ENCODE data around the gene GLTPD2. TPM values are rescaled to one million over a fixed set of nuclear protein-coding genes. Genes with fewer than 3 reads are reported as not detected.

Gene GLTPD2
- total RNA-seq, 2 experiments from 2014 or later = not detected

GRCh38 chr17:4838309-4838785 lies 49.6 kb downstream of the GLTPD2 start:
- Histone ChIP-seq H3K79me2 (ENCODE audit: insufficient read depth, low read depth, low read length) (peaks cover 37% of the 10 kb centered on the region), H3K9me3 (ENCODE audit: low read length) (no peaks in the 10 kb centered on the region), H4K20me1 (ENCODE audit: insufficient read depth, low read length) (no peaks in the 10 kb centered on the region), H3K27ac (ENCODE audit: low read depth, low read length, poor library complexity, severe bottlenecking) (no peak overlapping the region), H3K4me1 (ENCODE audit: insufficient read depth, low read length, poor library complexity, severe bottlenecking) (peaks cover 23% of the 10 kb centered on the region), H3K4me2 (ENCODE audit: low read length) (no peak overlapping the region), H3K9me2 (ENCODE audit: insufficient read depth, low read length) (no peaks in the 10 kb centered on the region), H3K36me3 (ENCODE audit: insufficient read depth, low read length) (peaks cover 31% of the 10 kb centered on the region), H2AFZ (ENCODE audit: low read length) (no peak overlapping the region), H3K4me3 (ENCODE audit: low read depth, low read length, poor library complexity, severe bottlenecking) (no peak overlapping the region)
- no peak for TF ChIP-seq CTCF (conservative IDR thresholded peaks at IDR 0.05; ENCODE audit: low read length)
- no peak for TF ChIP-seq EZH2phosphoT487 (IDR thresholded peaks at IDR 0.05; ENCODE audit: borderline replicate concordance, low read depth, low read length)
- ChIA-PET CTCF (ENCODE audit: unreplicated experiment) (interaction anchor here (0.5 kb wide), 1 partner anchor 43 kb away, joined by 3 read pairs; no protein-coding TSS in a partner anchor), POLR2A (no interaction called here)
- intact Hi-C loops (cut with micrococcal nuclease; ENCODE audit: unreplicated experiment) = no loop called here
- no peak for DNase-seq (ENCODE audit: low spot score)
- BruUV-seq (replicated peaks) = no TSS peak

- Histone ChIP-seq H3K9me3 (ENCODE audit: low read length) (no peaks in the 10 kb centered on the region), H3K36me3 (ENCODE audit: insufficient read depth, low read length) (peaks cover 39% of the 10 kb centered on the region), H3K27ac (ENCODE audit: low read depth, low read length, poor library complexity, severe bottlenecking) (no peak overlapping the region), H2AFZ (ENCODE audit: low read length) (no peak overlapping the region), H3K9me2 (ENCODE audit: insufficient read depth, low read length) (no peaks in the 10 kb centered on the region), H3K4me1 (ENCODE audit: insufficient read depth, low read length, poor library complexity, severe bottlenecking) (peaks cover 22% of the 10 kb centered on the region), H4K20me1 (ENCODE audit: insufficient read depth, low read length) (no peaks in the 10 kb centered on the region), H3K79me2 (ENCODE audit: insufficient read depth, low read depth, low read length) (peaks cover 31% of the 10 kb centered on the region), H3K4me2 (ENCODE audit: low read length) (no peak overlapping the region), H3K4me3 (ENCODE audit: low read depth, low read length, poor library complexity, severe bottlenecking) (no peak overlapping the region)
- ChIA-PET CTCF (ENCODE audit: unreplicated experiment) (no interaction called here), POLR2A (no interaction called here)
- no TSS peak for BruUV-seq (replicated peaks)
- no peak for TF ChIP-seq CTCF (conservative IDR thresholded peaks at IDR 0.05; ENCODE audit: low read length)
- no peak for TF ChIP-seq EZH2phosphoT487 (IDR thresholded peaks at IDR 0.05; ENCODE audit: borderline replicate concordance, low read depth, low read length)
- DNase-seq (ENCODE audit: low spot score) = no peak
- intact Hi-C loops (cut with micrococcal nuclease; ENCODE audit: unreplicated experiment) = no loop called here
These were observed 50.5 kb downstream of the GLTPD2 start for GRCh38 chr17:4839221-4839620.

Other genes starting within 250 kb of the GLTPD2 start
- 137 and 142 TPM in 2 replicates for gene MYBBP1A, start 233.6 kb upstream of the GLTPD2 start, total RNA-seq (2014; rRNA removed; shearing (Covaris generic))
- 106 and 131 TPM in 2 replicates for gene MYBBP1A, start 233.6 kb upstream of the GLTPD2 start, total RNA-seq (2022)
- gene GGT6, start 228.4 kb upstream of the GLTPD2 start, total RNA-seq (2014; rRNA removed; shearing (Covaris generic)) = not detected in 2 replicates
- not detected in 2 replicates for gene GGT6, start 228.4 kb upstream of the GLTPD2 start, total RNA-seq (2022)
- gene SMTNL2, start 204.4 kb upstream of the GLTPD2 start, total RNA-seq (2014; rRNA removed; shearing (Covaris generic)) = not detected in 2 replicates
- gene SMTNL2, start 204.4 kb upstream of the GLTPD2 start, total RNA-seq (2022) = not detected in 2 replicates
- gene ALOX15, start 147.3 kb upstream of the GLTPD2 start, total RNA-seq (2014; rRNA removed; shearing (Covaris generic)) = not detected in 2 replicates
- gene ALOX15, start 147.3 kb upstream of the GLTPD2 start, total RNA-seq (2022) = 1.8 TPM in 2 replicates
- gene PELP1, start 84.8 kb upstream of the GLTPD2 start, total RNA-seq (2014; rRNA removed; shearing (Covaris generic)) = 28.2 and 36.8 TPM in 2 replicates
- 104 and 113 TPM in 2 replicates for gene PELP1, start 84.8 kb upstream of the GLTPD2 start, total RNA-seq (2022)
- 49.8 and 56.7 TPM in 2 replicates for gene ARRB2, start 78.3 kb upstream of the GLTPD2 start, total RNA-seq (2014; rRNA removed; shearing (Covaris generic))
- 84.9 and 96.1 TPM in 2 replicates for gene ARRB2, start 78.3 kb upstream of the GLTPD2 start, total RNA-seq (2022)
- gene MED11, start 57.5 kb upstream of the GLTPD2 start, total RNA-seq (2014; rRNA removed; shearing (Covaris generic)) = 35.3 and 35.9 TPM in 2 replicates
- gene MED11, start 57.5 kb upstream of the GLTPD2 start, total RNA-seq (2022) = 19.0 and 19.2 TPM in 2 replicates
- not detected in 2 replicates for gene ZMYND15, start 49.1 kb upstream of the GLTPD2 start, total RNA-seq (2014; rRNA removed; shearing (Covaris generic))
- gene ZMYND15, start 49.1 kb upstream of the GLTPD2 start, total RNA-seq (2022) = not detected in 2 replicates
- not detected in 2 replicates for gene CXCL16, start 49.0 kb upstream of the GLTPD2 start, total RNA-seq (2014; rRNA removed; shearing (Covaris generic))
- not detected in 2 replicates for gene CXCL16, start 49.0 kb upstream of the GLTPD2 start, total RNA-seq (2022)
- not detected in 2 replicates for gene TM4SF5, start 17.1 kb upstream of the GLTPD2 start, total RNA-seq (2014; rRNA removed; shearing (Covaris generic))
- gene TM4SF5, start 17.1 kb upstream of the GLTPD2 start, total RNA-seq (2022) = not detected in 2 replicates
- gene VMO1, start 2.6 kb upstream of the GLTPD2 start, total RNA-seq (2014; rRNA removed; shearing (Covaris generic)) = not detected in 2 replicates
- gene VMO1, start 2.6 kb upstream of the GLTPD2 start, total RNA-seq (2022) = 0.55 TPM in 1 of 2 replicates, not detected in the other
- gene PSMB6, start 7.2 kb downstream of the GLTPD2 start, total RNA-seq (2014; rRNA removed; shearing (Covaris generic)) = 144 and 155 TPM in 2 replicates
- gene PSMB6, start 7.2 kb downstream of the GLTPD2 start, total RNA-seq (2022) = 111 and 137 TPM in 2 replicates
- gene PLD2, start 18.2 kb downstream of the GLTPD2 start, total RNA-seq (2014; rRNA removed; shearing (Covaris generic)) = 6.6 and 10.2 TPM in 2 replicates
- 13.5 and 18.7 TPM in 2 replicates for gene PLD2, start 18.2 kb downstream of the GLTPD2 start, total RNA-seq (2022)
- gene MINK1, start 44.4 kb downstream of the GLTPD2 start, total RNA-seq (2014; rRNA removed; shearing (Covaris generic)) = 38.3 and 40.6 TPM in 2 replicates
- 61.0 and 62.5 TPM in 2 replicates for gene MINK1, start 44.4 kb downstream of the GLTPD2 start, total RNA-seq (2022)
- 0.18 and 0.79 TPM in 2 replicates for gene C17orf107, start 110.6 kb downstream of the GLTPD2 start, total RNA-seq (2014; rRNA removed; shearing (Covaris generic))
- 0.76 and 1.1 TPM in 2 replicates for gene C17orf107, start 110.6 kb downstream of the GLTPD2 start, total RNA-seq (2022)
- gene CHRNE, start 114.1 kb downstream of the GLTPD2 start, total RNA-seq (2014; rRNA removed; shearing (Covaris generic)) = 0.32 and 0.59 TPM in 2 replicates
- 0.27 and 0.68 TPM in 2 replicates for gene CHRNE, start 114.1 kb downstream of the GLTPD2 start, total RNA-seq (2022)
- gene GP1BA, start 143.3 kb downstream of the GLTPD2 start, total RNA-seq (2014; rRNA removed; shearing (Covaris generic)) = not detected in 2 replicates
- gene GP1BA, start 143.3 kb downstream of the GLTPD2 start, total RNA-seq (2022) = not detected in 2 replicates
- 59.6 and 80.6 TPM in 2 replicates for gene SLC25A11, start 151.1 kb downstream of the GLTPD2 start, total RNA-seq (2014; rRNA removed; shearing (Covaris generic))
- 66.8 and 68.2 TPM in 2 replicates for gene SLC25A11, start 151.1 kb downstream of the GLTPD2 start, total RNA-seq (2022)
- 31.4 and 46.5 TPM in 2 replicates for gene RNF167, start 151.3 kb downstream of the GLTPD2 start, total RNA-seq (2014; rRNA removed; shearing (Covaris generic))
- gene RNF167, start 151.3 kb downstream of the GLTPD2 start, total RNA-seq (2022) = 120 and 124 TPM in 2 replicates
- 1,053 and 1,272 TPM in 2 replicates for gene PFN1, start 159.6 kb downstream of the GLTPD2 start, total RNA-seq (2014; rRNA removed; shearing (Covaris generic))
- 950 and 1,053 TPM in 2 replicates for gene PFN1, start 159.6 kb downstream of the GLTPD2 start, total RNA-seq (2022)
- gene ENO3, start 162.2 kb downstream of the GLTPD2 start, total RNA-seq (2014; rRNA removed; shearing (Covaris generic)) = 14.6 and 24.6 TPM in 2 replicates
- 79.4 and 80.4 TPM in 2 replicates for gene ENO3, start 162.2 kb downstream of the GLTPD2 start, total RNA-seq (2022)
- 53.2 and 54.4 TPM in 2 replicates for gene SPAG7, start 178.9 kb downstream of the GLTPD2 start, total RNA-seq (2014; rRNA removed; shearing (Covaris generic))
- 58.9 and 67.7 TPM in 2 replicates for gene SPAG7, start 178.9 kb downstream of the GLTPD2 start, total RNA-seq (2022)
- gene CAMTA2, start 198.7 kb downstream of the GLTPD2 start, total RNA-seq (2014; rRNA removed; shearing (Covaris generic)) = 8.7 and 9.7 TPM in 2 replicates
- gene CAMTA2, start 198.7 kb downstream of the GLTPD2 start, total RNA-seq (2022) = 44.3 and 53.4 TPM in 2 replicates
- gene INCA1, start 208.6 kb downstream of the GLTPD2 start, total RNA-seq (2014; rRNA removed; shearing (Covaris generic)) = not detected in 2 replicates
- gene INCA1, start 208.6 kb downstream of the GLTPD2 start, total RNA-seq (2022) = 0.82 and 1.2 TPM in 2 replicates
- gene KIF1C, start 209.0 kb downstream of the GLTPD2 start, total RNA-seq (2014; rRNA removed; shearing (Covaris generic)) = 20.6 and 32.1 TPM in 2 replicates
- 51.1 and 53.7 TPM in 2 replicates for gene KIF1C, start 209.0 kb downstream of the GLTPD2 start, total RNA-seq (2022)
- not detected in 2 replicates for gene SLC52A1, start 246.5 kb downstream of the GLTPD2 start, total RNA-seq (2014; rRNA removed; shearing (Covaris generic))
- not detected in 2 replicates for gene SLC52A1, start 246.5 kb downstream of the GLTPD2 start, total RNA-seq (2022)

Measured in OCI-LY7 (cell line).